ENCODE measurements around the gene ATP6V0D1.
A peak's percentile ranks its signal among the peaks of the same experiment; 100 is the strongest.

ATP6V0D1 gene

GRCh38 chr16:67486805-67487204, 5.8 kb upstream of the ATP6V0D1 start:
- Mint-ChIP-seq H3K4me3 (no peak overlapping the region), H3K27ac (no peak overlapping the region), H3K27me3 (ENCODE audit: low read depth, poor library complexity) (peaks cover 6% of the 10 kb centered on the region), H3K9me3 (peaks cover 6% of the 10 kb centered on the region), H3K4me1 (peaks cover 34% of the 10 kb centered on the region), H3K36me3 (ENCODE audit: low read depth) (peaks cover 12% of the 10 kb centered on the region)
- DNase-seq: no peak
- no peak for TF ChIP-seq CTCF (IDR thresholded peaks at IDR 0.05)

- TF ChIP-seq CTCF (IDR thresholded peaks at IDR 0.05): no peak
- Mint-ChIP-seq H3K9me3 (no peaks in the 10 kb centered on the region), H3K4me3 (no peak overlapping the region), H3K27ac (no peak overlapping the region), H3K36me3 (ENCODE audit: low read depth) (peaks cover 6% of the 10 kb centered on the region), H3K4me1 (peaks cover 41% of the 10 kb centered on the region), H3K27me3 (ENCODE audit: low read depth, poor library complexity) (no peaks in the 10 kb centered on the region)
- no peak for DNase-seq
These were observed 3.0 kb upstream of the ATP6V0D1 start for GRCh38 chr16:67483731-67484525.

GRCh38 chr16:67483150-67483549, 2.2 kb upstream of the ATP6V0D1 start, which contains the start of gene AGRP:
AGRP (minus strand) TSS chr16:67483547; CDS start chr16:67483398, 149 bp downstream.
- peaks cover 6% of the 10 kb centered on the region for H3K36me3 Mint-ChIP-seq (ENCODE audit: low read depth)
- peaks cover 38% of the 10 kb centered on the region for H3K4me1 Mint-ChIP-seq
- H3K27me3 Mint-ChIP-seq (ENCODE audit: low read depth, poor library complexity): no peaks in the 10 kb centered on the region
- no peak for DNase-seq
- H3K4me3 Mint-ChIP-seq: peak within 1 kb of the TSS; percentile 100
- TF ChIP-seq CTCF (IDR thresholded peaks at IDR 0.05): no peak
- no peak within 1 kb of the TSS for H3K27ac Mint-ChIP-seq
- H3K9me3 Mint-ChIP-seq: no peaks in the 10 kb centered on the region

- no peak for DNase-seq
- no peak overlapping the region for H3K27ac Mint-ChIP-seq
- peaks cover 6% of the 10 kb centered on the region for H3K36me3 Mint-ChIP-seq (ENCODE audit: low read depth)
These were observed 1.4 kb upstream of the ATP6V0D1 start for GRCh38 chr16:67482233-67482924.

GRCh38 chr16:67481561-67482232, 740 bp upstream of the ATP6V0D1 start:
- no peaks in the 10 kb centered on the region for H3K9me3 Mint-ChIP-seq
- H3K27me3 Mint-ChIP-seq (ENCODE audit: low read depth, poor library complexity): no peaks in the 10 kb centered on the region
- no peak for DNase-seq
- H3K4me1 Mint-ChIP-seq: peaks cover 33% of the 10 kb centered on the region
- peak overlapping the region; percentile 97 for H3K27ac Mint-ChIP-seq
- TF ChIP-seq CTCF (IDR thresholded peaks at IDR 0.05): no peak
- H3K4me3 Mint-ChIP-seq: peak overlapping the region; percentile 100
- H3K36me3 Mint-ChIP-seq (ENCODE audit: low read depth): peaks cover 6% of the 10 kb centered on the region

More at GRCh38 chr16:67482233-67482924, 1.4 kb upstream of the ATP6V0D1 start:
- Mint-ChIP-seq H3K27me3 (ENCODE audit: low read depth, poor library complexity) (no peaks in the 10 kb centered on the region), H3K4me1 (peaks cover 33% of the 10 kb centered on the region), H3K9me3 (no peaks in the 10 kb centered on the region), H3K4me3 (peak overlapping the region; percentile 100)
- no peak for TF ChIP-seq CTCF (IDR thresholded peaks at IDR 0.05)

All from nephron progenitor cell (in vitro differentiated cells).